ENCODE measurements around the gene SERPINB1. TPM values are rescaled to one million over a fixed set of nuclear protein-coding genes. Genes with fewer than 3 reads are reported as not detected.
A peak's percentile ranks its signal among the peaks of the same experiment; 100 is the strongest.

SERPINB1 gene
- total and polyA plus RNA-seq, 10 donors: 54.9 to 194 (median 98.0) TPM

- TF ChIP-seq POLR2AphosphoS5 (IDR thresholded peaks at IDR 0.05): no peak
- TF ChIP-seq POLR2A (IDR thresholded peaks at IDR 0.05): no peak
- no peak for TF ChIP-seq CTCF (IDR thresholded peaks at IDR 0.05 in 8 of 11, conservative IDR thresholded peaks at IDR 0.05 in 3 of 11)
- 52 to 68% (median 65%) methylated on average over 6 of the region's 6 CpGs for WGBS, 5 donors
- H3K4me3 ChIP-seq: peak overlapping the region in 1 of 8 donors; percentile 35
- no peaks in the 10 kb centered on the region for H3K27me3 ChIP-seq (replicated peaks in 1 of 7)
- intact Hi-C loops (cut with DNase I; ENCODE audit: low total_unique reads): loop anchor here (5.0 to 10.0 kb wide), 3 partner anchors 51 to 211 kb away; no protein-coding TSS in a partner anchor
- no peaks in the 10 kb centered on the region for H3K9me3 ChIP-seq
- peaks cover 7 to 82% (median 55%) of the 10 kb centered on the region in 6 donors for H3K4me1 ChIP-seq
- no peaks in the 10 kb centered on the region for H3K36me3 ChIP-seq
- H3K27ac ChIP-seq: peak overlapping the region; percentile 40 to 82 (median 71)
- DNase-seq: no peak
Measured at GRCh38 chr6:2845880-2846208, 4.2 kb upstream of the SERPINB1 start.

- H3K27me3 ChIP-seq (replicated peaks in 1 of 7): no peaks in the 10 kb centered on the region
- intact Hi-C loops (cut with DNase I; ENCODE audit: low total_unique reads): loop anchor here (10.0 kb wide), 1 partner anchor 49 kb away; no protein-coding TSS in a partner anchor
- H3K36me3 ChIP-seq: peaks cover 0 to 17% (median 2%) of the 10 kb centered on the region in 6 donors
- peaks cover 25 to 82% (median 65%) of the 10 kb centered on the region in 6 donors for H3K4me1 ChIP-seq
- no peaks in the 10 kb centered on the region for H3K9me3 ChIP-seq
- peak overlapping the region in 4 of 8 donors; percentile 18 to 99 (median 97) for H3K27ac ChIP-seq
- no peak for TF ChIP-seq POLR2AphosphoS5 (IDR thresholded peaks at IDR 0.05)
- TF ChIP-seq POLR2A (IDR thresholded peaks at IDR 0.05): no peak
- no peak for TF ChIP-seq CTCF (IDR thresholded peaks at IDR 0.05 in 8 of 11, conservative IDR thresholded peaks at IDR 0.05 in 3 of 11)
- no peak overlapping the region for H3K4me3 ChIP-seq
- no peak for DNase-seq
Measured at GRCh38 chr6:2844008-2844407, 2.3 kb upstream of the SERPINB1 start.

- intact Hi-C loops (cut with DNase I; ENCODE audit: low total_unique reads): loop anchor here (10.0 kb wide), 1 partner anchor 48 kb away; no protein-coding TSS in a partner anchor
- Histone ChIP-seq H3K9me3 (no peaks in the 10 kb centered on the region), H3K4me3 (no peak overlapping the region), H3K27me3 (replicated peaks in 1 of 7) (no peaks in the 10 kb centered on the region), H3K27ac (peak overlapping the region in 7 of 8 donors; percentile 6 to 99 (median 97)), H3K36me3 (peaks cover 0 to 24% (median 6%) of the 10 kb centered on the region in 6 donors), H3K4me1 (peaks cover 29 to 82% (median 66%) of the 10 kb centered on the region in 6 donors)
- 11 to 50% (median 35%) methylated on average over 1 to 2 of the region's 2 CpGs for WGBS, 5 donors
- no peak for DNase-seq
- TF ChIP-seq POLR2A (IDR thresholded peaks at IDR 0.05) (no peak), CTCF (IDR thresholded peaks at IDR 0.05 in 8 of 11, conservative IDR thresholded peaks at IDR 0.05 in 3 of 11) (no peak), POLR2AphosphoS5 (IDR thresholded peaks at IDR 0.05) (no peak)
Measured at GRCh38 chr6:2843138-2843740, 1.6 kb upstream of the SERPINB1 start.

GRCh38 chr6:2842139-2842552 lies 483 bp upstream of the SERPINB1 start:
- Histone ChIP-seq H3K4me1 (peaks cover 29 to 88% (median 72%) of the 10 kb centered on the region in 6 donors), H3K4me3 (peak overlapping the region in 7 of 8 donors; percentile 49 to 84 (median 56)), H3K27me3 (replicated peaks in 1 of 7) (no peaks in the 10 kb centered on the region), H3K9me3 (no peaks in the 10 kb centered on the region), H3K36me3 (peaks cover 0 to 35% (median 16%) of the 10 kb centered on the region in 6 donors), H3K27ac (peak overlapping the region; percentile 94 to 99 (median 97))
- DNase-seq: no peak
- 55 to 89% (median 63%) methylated on average over 2 of the region's 2 CpGs for WGBS, 5 donors
- intact Hi-C loops (cut with DNase I; ENCODE audit: low total_unique reads): loop anchor here (10.0 kb wide), 1 partner anchor 47 kb away; no protein-coding TSS in a partner anchor
- TF ChIP-seq POLR2A (IDR thresholded peaks at IDR 0.05): no peak
